B cell (primary cell): Measurements from ENCODE around the gene ATG4C. TPM values are rescaled to one million over a fixed set of nuclear protein-coding genes. Genes with fewer than 3 reads are reported as not detected.

Source experiments
- ATAC-seq: fragments of 200-7000 bp; cut with Tn5 transposase; one replicate; pipeline ENCODE4 v1.10.0; 2021; ENCODE audit warnings: low read depth, mild to moderate bottlenecking, moderate number of reproducible peaks, moderate library complexity
- CTCF ChIA-PET: fragments of 350-600 bp; sonication (Branson Sonifier 250); formaldehyde crosslinking; loops from one replicate; lab custom pipeline; 2021; ENCODE audit warnings: antibody characterized with exemption, inconsistent platforms; lab: Charles Lee
- POLR2A ChIA-PET: fragments of 350-600 bp; sonication (Branson Sonifier 250); formaldehyde crosslinking; loops from one replicate; lab custom pipeline; 2021; ENCODE audit warnings: antibody characterized with exemption; lab: Charles Lee
- DNase-seq: peaks from one replicate; pipeline ENCODE4 v3.0.0; 2013
- H2AFZ ChIP-seq: 2 replicates; pipeline ENCODE4 v1.6.1; 2012; ENCODE audit warnings: mild to moderate bottlenecking, low read depth, low read length; ENCODE audit not compliant: insufficient read depth, poor library complexity, severe bottlenecking
- H3K27ac ChIP-seq, 2 donors: 1 replicate in 1 of 2; 2 replicates in 1 of 2; pipeline ENCODE4 v1.5.1; 2012 to 2013; ENCODE audit warnings: low read length in 2 of 2, mild to moderate bottlenecking in 2 of 2, moderate library complexity in 1 of 2
- H3K27me3 ChIP-seq, 4 experiments: fragments of 200-600 bp in 1 of 4; sonication (generic) in 1 of 4; replicated peaks in 1 of 4; 1 replicate in 2 of 4; 2 replicates in 2 of 4; pipeline versions ENCODE4 v1.6.1 to v1.7.0; 2013 to 2016; ENCODE audit warnings: low read length in 3 of 4, mild to moderate bottlenecking in 2 of 4, mixed read lengths in 1 of 4, moderate library complexity in 1 of 4; ENCODE audit not compliant: insufficient read depth in 4 of 4, control insufficient read depth in 3 of 4; ENCODE audit errors: control extremely low read depth in 1 of 4
- H3K36me3 ChIP-seq, 2 experiments: replicated peaks in 1 of 2; 1 replicate in 1 of 2; 2 replicates in 1 of 2; pipeline versions ENCODE4 v1.6.1 to v1.7.1; 2013; ENCODE audit warnings: low read length in 1 of 2; ENCODE audit not compliant: insufficient read depth in 2 of 2, control insufficient read depth in 1 of 2; ENCODE audit errors: control extremely low read depth in 1 of 2, extremely low read depth in 1 of 2
- H3K4me1 ChIP-seq, 2 donors: fragments of 200-600 bp in 1 of 2; sonication (generic) in 1 of 2; 1 replicate in 1 of 2; 2 replicates in 1 of 2; pipeline versions ENCODE4 v1.5.1 to v1.6.1; 2013 to 2017; ENCODE audit warnings: low read length in 2 of 2; ENCODE audit not compliant: control insufficient read depth in 2 of 2, insufficient read depth in 2 of 2
- H3K4me2 ChIP-seq: replicated peaks from 2 replicates; pipeline ENCODE3; 2012; ENCODE audit warnings: mild to moderate bottlenecking, low read depth, low read length; ENCODE audit not compliant: poor library complexity, severe bottlenecking
- H3K4me3 ChIP-seq, 5 experiments: fragments of 200-600 bp in 1 of 5; sonication (generic) in 1 of 5; 1 replicate in 3 of 5; 2 replicates in 2 of 5; pipeline versions ENCODE4 v1.5.1 to v1.7.0; 2011 to 2016; ENCODE audit warnings: low read length in 4 of 5, mild to moderate bottlenecking in 4 of 5, low read depth in 2 of 5, control low read depth in 1 of 5, moderate library complexity in 1 of 5; ENCODE audit not compliant: insufficient read depth in 1 of 5; ENCODE audit errors: control extremely low read depth in 1 of 5, extremely low read depth in 1 of 5
- H3K79me2 ChIP-seq: fragments of 200-600 bp; sonication (generic); one replicate; pipeline ENCODE4 v1.6.0; 2016; ENCODE audit warnings: low read length; ENCODE audit not compliant: control insufficient read depth, insufficient read depth
- H3K9ac ChIP-seq: fragments of 200-600 bp; sonication (generic); 2 replicates; pipeline ENCODE4 v1.6.1; 2017; ENCODE audit warnings: mild to moderate bottlenecking, low read length, moderate library complexity
- H3K9me3 ChIP-seq, 3 donors: one replicate each; pipeline versions ENCODE4 v1.6.1 to v1.7.1; 2013; ENCODE audit warnings: low read length in 2 of 3; ENCODE audit not compliant: control insufficient read depth in 2 of 3, insufficient read depth in 1 of 3; ENCODE audit errors: control extremely low read depth in 1 of 3
- H4K20me1 ChIP-seq: 2 replicates; pipeline ENCODE4 v1.6.0; 2012; ENCODE audit warnings: mild to moderate bottlenecking, low read length; ENCODE audit not compliant: insufficient read depth, control insufficient read depth, poor library complexity, severe bottlenecking
- H3K27ac Mint-ChIP-seq: one replicate; pipeline ENCODE4 v1.8.0; 2021; ENCODE audit warnings: mixed read lengths
- H3K27me3 Mint-ChIP-seq: one replicate; pipeline ENCODE4 v1.8.0; 2021; ENCODE audit warnings: mixed read lengths
- H3K4me1 Mint-ChIP-seq: one replicate; pipeline ENCODE4 v1.8.0; 2021; ENCODE audit warnings: mixed read lengths
- H3K4me3 Mint-ChIP-seq: one replicate; pipeline ENCODE4 v1.8.0; 2021; ENCODE audit warnings: mixed read lengths
- H3K9me3 Mint-ChIP-seq: one replicate; pipeline ENCODE4 v1.8.0; 2022; ENCODE audit warnings: mixed read lengths; ENCODE audit not compliant: insufficient read depth
- CTCF ChIP-seq: fragments of 200-600 bp; IDR thresholded peaks from one replicate; pipeline ENCODE4 v1.8.0; 2022; ENCODE audit warnings: antibody characterized with exemption, mild to moderate bottlenecking
- EZH2 ChIP-seq: IDR thresholded peaks from 2 replicates; pipeline ENCODE4 v1.6.1; 2012; ENCODE audit warnings: borderline replicate concordance, low read depth, mild to moderate bottlenecking, moderate library complexity, low read length; ENCODE audit not compliant: insufficient read depth, poor library complexity, severe bottlenecking
- WGBS: methylation state at CpG from one replicate; pipeline ENCODE4 v1.1.5; 2013; ENCODE audit warnings: missing lambda C conversion rate; ENCODE audit not compliant: insufficient coverage; 5-methylcytosine and 5-hydroxymethylcytosine counted together
- intact Hi-C: fragments of 100-400 bp; cut with micrococcal nuclease; formaldehyde crosslinking; loops from one replicate; pipeline ENCODE4 v1.10.0; 2022
- polyA plus RNA-seq: library from polyadenylated mRNA; depleted of rRNA; stranded (reverse); fragments of >200 nt; gene quantifications from 2 replicates; pipeline ENCODE4 v1.2.3, GENCODE V29; 2012
- total RNA-seq, 2 donors: library from RNA; stranded (reverse); fragments of 120-200 nt in 1 of 2; gene quantifications; 1 replicate in 1 of 2; 2 replicates in 1 of 2; pipeline versions ENCODE4 v1.2.3 to v1.2.4, GENCODE V29; 2013 to 2022

Gene ATG4C
- total and polyA plus RNA-seq, 2 donors (not counting 1 experiment from before 2014, with no cell fraction given), result 7.1 to 30.8 TPM

- Histone ChIP-seq H2AFZ (no peak overlapping the region), H3K27ac (no peak overlapping the region), H3K4me3 (no peak overlapping the region), H3K27me3 (no peaks in the 10 kb centered on the region), H3K4me1 (no peaks in the 10 kb centered on the region), H4K20me1 (no peaks in the 10 kb centered on the region), H3K9me3 (no peaks in the 10 kb centered on the region), H3K9ac (no peak overlapping the region), H3K79me2 (no peaks in the 10 kb centered on the region), H3K4me2 (no peak overlapping the region), H3K36me3 (peaks cover 8 to 11% of the 10 kb centered on the region in 2 experiments)
- Mint-ChIP-seq H3K9me3 (no peaks in the 10 kb centered on the region), H3K27me3 (no peaks in the 10 kb centered on the region), H3K4me1 (no peaks in the 10 kb centered on the region), H3K27ac (no peak overlapping the region), H3K4me3 (no peak overlapping the region)
- ChIA-PET CTCF (interaction anchor here (3.0 kb wide), 1 partner anchor 10 kb away, joined by 12 read pairs; no protein-coding TSS in a partner anchor), POLR2A (no interaction called here)
- ATAC-seq (no peak), DNase-seq (no peak)
- TF ChIP-seq CTCF, result no peak
- no peak for TF ChIP-seq EZH2
- intact Hi-C loops, result no loop called here
Measured at GRCh38 chr1:62852253-62852652, 68.3 kb downstream of the ATG4C start.

GRCh38 chr1:62856960-62857359 lies 73.0 kb downstream of the ATG4C start:
- Histone ChIP-seq H3K9me3 (no peaks in the 10 kb centered on the region), H3K4me3 (no peak overlapping the region), H3K36me3 (peaks cover 12 to 14% of the 10 kb centered on the region in 2 experiments), H3K4me2 (no peak overlapping the region), H3K4me1 (no peaks in the 10 kb centered on the region), H4K20me1 (no peaks in the 10 kb centered on the region), H3K9ac (no peak overlapping the region), H3K79me2 (no peaks in the 10 kb centered on the region), H3K27me3 (no peaks in the 10 kb centered on the region), H2AFZ (no peak overlapping the region), H3K27ac (no peak overlapping the region)
- H3K9me3 Mint-ChIP-seq, result no peaks in the 10 kb centered on the region
- no peak overlapping the region for H3K27ac Mint-ChIP-seq
- ATAC-seq (no peak), DNase-seq (no peak)
- no peak for TF ChIP-seq EZH2
- no peak for TF ChIP-seq CTCF
- ChIA-PET CTCF (no interaction called here), POLR2A (no interaction called here)
- no peaks in the 10 kb centered on the region for H3K4me1 Mint-ChIP-seq
- intact Hi-C loops, result no loop called here
- no peaks in the 10 kb centered on the region for H3K27me3 Mint-ChIP-seq
- H3K4me3 Mint-ChIP-seq, result no peak overlapping the region
- 100% methylated on average over 4 of the region's 9 CpGs for WGBS
